GM21723 (cell line): ENCODE results near the gene ZBTB43.
"Not testable (repeated sequence)": the region's sequence is repeated elsewhere in the genome, so short reads cannot be mapped to it uniquely, and the experiment has no call there.

ENCODE experiments used
- ATAC-seq: cut with Tn5 transposase; IDR thresholded peaks from one replicate; pipeline ENCODE4 v1.9.1; 2021; ENCODE audit warnings: mild to moderate bottlenecking, moderate library complexity; ENCODE audit not compliant: unreplicated experiment

The ZBTB43 gene

DNA sequence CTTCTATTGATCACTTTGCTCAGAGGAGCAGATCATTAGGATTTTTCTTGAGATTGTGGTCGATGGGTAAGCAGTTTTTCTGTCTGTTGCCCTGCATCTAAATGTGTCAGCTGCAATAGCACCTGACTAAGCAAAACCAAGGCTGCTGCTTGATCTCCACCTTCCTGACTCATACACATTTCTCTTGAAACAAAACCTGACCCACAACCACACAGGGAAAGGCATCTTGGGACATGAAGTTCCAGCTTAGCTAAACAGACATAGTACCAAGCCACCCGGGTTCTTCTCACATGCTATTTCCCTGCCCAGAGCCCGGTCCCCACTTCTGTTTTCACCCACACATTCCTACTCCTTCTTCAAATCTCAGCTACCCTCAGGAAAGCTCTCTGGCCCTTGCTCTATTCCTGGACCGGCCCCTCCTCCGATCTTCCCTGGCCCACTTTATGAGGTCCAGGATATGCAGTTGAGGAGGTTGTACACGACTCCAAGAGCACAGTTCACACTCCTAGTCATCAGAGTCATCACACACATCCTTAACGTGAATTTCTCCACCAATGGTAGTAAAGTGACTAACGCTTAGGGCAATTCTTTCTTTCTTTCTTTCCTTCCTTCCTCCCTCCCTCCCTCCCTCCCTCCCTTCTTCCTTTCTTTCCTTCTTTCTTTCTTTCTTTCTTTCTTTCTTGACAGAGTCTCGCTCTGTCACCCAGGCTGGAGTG, 16.0 kb upstream of the ZBTB43 start:
- ATAC-seq: no peak

DNA sequence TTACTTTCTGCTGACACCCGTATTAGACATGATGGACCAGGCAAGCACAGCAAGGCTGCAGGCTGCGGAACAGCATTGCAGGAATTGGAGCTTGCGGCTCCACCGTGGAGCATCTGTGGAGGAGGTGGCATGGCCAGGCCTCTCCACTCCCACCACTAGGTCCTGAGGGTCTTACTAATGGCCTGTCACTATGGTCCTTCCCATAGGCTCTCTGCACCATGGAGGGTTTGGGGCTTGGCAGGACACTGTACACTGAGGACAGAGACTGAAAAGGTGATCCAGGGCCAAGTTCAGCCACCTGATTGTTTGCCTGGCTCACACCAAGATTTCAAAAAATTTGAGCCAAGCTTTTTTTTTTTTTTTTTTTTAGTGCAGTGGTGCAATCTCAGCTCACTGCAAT, 14.3 kb upstream of the ZBTB43 start:
- ATAC-seq: no peak

DNA sequence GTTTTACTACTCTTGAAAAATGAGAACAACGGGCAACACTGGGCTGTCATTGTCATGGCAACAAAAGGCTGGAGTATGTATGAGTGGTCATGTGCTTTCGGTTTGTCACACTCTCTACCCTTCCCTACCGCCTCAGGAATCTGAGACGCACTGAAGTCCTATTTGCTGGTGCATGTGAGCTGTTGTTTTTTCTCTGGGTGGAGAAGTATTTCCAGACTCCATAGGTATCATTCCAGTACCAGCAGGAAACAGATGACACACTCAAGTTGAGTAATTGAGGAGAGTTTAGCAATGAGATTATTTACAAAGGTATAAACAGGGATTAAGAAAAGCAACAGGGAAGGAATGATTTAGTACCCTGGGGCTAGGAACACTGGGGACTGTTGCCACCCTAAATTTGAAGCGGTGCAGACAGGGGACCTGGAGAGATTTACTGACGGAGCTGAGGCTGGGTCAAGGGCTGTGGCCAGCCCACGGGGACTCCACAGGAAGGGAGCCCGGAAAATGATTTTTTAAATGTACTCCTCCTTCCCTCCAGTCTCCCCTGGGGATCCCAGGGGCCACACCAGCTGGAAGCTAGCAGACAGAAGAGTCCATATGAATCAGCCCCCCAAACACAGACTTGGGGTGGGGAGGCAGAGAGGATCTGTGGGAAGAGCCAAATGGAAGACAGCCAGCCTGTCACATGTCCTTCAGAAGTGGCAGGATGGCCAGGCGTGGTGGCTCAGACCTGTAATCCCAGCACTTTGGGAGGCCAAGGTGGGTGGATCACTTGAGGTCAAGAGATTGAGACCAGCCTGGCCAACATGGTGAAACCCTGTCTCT, 13.2 kb upstream of the ZBTB43 start:
- no peak for ATAC-seq

DNA sequence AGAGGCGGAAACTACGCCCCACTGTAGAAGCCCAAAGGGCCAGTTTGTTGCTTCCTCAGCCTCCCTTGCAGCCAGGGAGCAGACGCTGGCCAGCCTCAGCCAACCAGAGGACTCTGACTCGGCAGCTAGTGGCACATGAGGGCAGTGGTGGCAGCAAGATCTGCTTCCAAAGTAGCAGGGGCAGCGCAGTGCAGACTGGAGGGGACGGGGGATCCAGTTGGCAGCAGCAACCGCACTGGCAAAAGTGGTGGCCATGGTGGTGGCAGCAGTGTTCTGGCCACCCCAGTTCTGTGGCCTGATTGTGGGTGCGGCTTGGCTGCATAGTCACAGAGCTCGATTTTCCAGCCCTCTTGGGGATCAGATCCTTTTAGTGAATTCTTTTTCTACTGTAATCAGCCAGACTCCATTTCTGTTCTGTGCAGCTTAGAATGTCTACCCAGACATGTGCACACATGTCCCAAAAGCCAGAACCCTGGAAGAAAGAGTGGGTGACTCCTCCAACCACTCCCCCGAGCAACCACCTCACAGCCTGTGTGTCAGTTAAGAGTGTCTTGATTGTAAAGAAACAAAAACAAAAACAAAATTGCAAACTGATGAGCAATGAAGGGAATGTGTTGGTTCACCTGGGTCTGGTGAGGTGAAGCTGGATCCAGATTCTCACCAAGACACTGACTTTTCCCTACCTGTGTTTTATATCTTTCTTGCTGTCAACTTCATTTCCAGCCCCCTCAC, 11.0 kb upstream of the ZBTB43 start:
- ATAC-seq: no peak

DNA sequence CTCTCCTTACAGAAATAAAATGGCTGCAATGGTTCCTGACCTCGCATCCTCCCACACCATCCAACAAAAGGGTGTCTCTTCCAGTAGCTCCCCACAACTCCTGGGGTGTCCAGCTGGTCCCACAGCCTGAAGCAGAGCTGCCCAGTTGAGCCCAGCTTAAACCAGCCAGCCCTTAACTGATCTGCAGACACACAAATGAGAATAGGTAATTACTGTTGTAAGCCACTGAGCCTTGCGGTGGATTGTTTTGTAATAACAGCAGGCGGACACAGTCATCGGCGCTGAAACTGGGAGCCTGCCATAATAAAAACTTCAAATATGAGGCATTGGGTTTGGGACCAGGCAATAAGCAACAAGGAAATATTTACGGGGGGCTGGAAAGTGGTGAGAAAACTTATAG, 10.4 kb upstream of the ZBTB43 start:
- ATAC-seq: no peak

DNA sequence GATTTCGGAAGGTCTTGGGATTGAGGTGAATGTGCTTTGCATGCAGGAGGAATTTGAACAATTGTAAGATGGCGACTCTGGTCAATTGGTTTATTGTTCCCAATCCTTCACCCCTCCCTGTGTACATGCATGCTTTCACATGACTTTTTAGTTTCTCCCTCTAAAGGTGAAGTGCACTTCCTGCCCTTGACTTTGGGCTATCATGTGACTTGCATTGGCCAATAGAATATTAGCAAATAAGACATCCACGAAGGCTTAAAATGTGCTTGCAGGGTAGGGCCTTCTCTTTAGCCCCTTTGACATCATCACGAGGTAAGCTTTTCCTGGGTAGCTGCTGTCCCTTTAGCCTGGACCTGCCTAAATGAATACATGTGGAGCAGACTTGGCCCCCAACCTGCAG, 8.1 kb upstream of the ZBTB43 start:
- no peak for ATAC-seq

DNA sequence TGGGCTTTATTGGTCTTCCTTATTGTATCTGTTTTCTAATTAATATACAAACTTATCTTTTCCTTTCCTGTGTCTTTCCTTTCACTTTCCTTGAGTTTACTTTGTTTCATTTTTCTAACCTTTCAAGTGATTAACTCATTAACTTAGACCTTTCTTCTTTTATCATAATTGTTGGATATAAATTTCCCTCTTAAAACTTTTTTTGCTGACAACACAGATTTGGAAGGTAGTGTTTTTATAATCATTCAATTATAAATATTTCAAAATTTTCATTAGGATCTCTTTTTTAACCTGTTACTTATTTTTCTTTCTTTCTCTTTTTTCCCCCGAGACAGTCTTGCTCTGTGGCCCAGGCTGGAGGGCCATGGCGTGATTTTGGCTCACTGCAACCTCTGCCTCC, 6.9 kb upstream of the ZBTB43 start:
- ATAC-seq: no peak

DNA sequence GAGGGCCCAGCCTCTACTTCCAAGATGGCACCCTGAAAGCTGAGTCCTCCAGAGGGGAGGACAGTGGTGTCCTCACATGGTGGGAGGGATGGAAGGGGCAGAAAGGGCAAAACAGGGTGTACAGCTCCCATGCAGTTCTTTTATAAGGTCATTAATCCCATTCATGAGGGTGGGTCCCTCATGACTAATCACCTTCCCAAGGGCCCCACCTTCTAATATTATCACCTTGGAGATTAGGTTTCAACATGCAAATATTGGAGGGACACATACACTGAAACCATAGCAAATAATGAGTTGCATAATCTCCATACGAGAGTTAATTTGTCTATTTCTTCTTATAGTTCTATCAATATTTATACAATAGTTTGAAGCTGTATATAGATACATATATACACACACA, 5.8 kb upstream of the ZBTB43 start:
- ATAC-seq: no peak

DNA sequence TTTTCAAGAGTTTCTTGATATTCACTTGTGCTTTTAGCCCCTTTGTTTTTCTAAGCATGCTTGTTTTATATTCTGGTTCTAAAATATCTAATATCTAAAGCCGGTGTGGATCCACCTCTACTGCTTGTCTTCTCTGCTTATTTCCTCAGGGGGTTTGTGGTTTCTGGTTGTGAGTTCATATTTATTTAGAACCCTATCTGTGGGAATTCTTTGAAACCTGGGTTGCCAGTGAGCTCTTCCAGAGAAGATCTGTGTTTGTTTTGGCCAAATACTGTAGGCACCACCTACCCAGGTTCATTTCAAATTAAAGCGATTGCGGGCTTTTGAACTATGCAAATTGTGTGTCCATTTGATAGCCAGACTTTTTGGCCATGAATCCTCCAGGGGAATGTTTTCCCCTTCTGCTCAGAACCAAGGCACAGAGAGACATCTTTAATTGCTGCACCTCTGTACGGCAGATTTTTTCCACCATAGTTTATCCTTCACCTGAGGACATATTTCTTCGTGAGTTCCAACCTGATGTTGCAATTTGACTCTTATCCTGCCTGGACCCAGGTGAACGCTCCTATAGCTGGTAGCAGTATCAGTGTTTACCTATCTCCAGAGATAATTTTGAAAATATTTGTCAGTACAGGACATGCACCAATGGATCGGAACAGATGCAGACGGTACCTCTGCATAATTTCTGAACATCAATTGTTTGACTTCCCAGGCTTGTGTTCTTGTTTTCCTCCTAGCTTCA, 2.4 kb upstream of the ZBTB43 start:
- ATAC-seq: no peak

DNA sequence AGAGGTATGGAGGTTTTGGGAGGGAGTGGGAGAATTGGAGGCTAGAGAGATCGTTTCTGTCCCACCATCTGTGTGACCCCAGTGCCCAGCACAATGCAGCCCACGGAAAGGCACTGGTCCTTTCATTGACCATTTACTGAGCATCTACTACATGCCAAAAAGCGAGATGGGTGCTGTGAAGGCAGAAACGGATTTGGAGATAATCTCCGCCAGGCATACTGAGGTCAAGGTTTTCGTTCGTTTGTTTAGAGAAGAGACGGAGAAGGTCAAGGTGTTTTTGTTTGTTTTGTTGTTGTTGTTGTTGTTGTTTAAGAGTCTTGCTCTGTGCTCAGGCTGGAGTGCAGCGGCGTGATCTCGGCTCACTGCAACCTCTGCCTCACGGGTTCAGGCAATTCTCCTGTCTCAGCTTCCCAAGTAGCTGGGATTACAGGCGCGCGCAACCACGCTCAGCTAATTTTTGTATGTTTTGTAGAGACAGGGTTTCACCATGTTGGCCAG, 593 bp upstream of the ZBTB43 start:
- ATAC-seq: no peak

DNA sequence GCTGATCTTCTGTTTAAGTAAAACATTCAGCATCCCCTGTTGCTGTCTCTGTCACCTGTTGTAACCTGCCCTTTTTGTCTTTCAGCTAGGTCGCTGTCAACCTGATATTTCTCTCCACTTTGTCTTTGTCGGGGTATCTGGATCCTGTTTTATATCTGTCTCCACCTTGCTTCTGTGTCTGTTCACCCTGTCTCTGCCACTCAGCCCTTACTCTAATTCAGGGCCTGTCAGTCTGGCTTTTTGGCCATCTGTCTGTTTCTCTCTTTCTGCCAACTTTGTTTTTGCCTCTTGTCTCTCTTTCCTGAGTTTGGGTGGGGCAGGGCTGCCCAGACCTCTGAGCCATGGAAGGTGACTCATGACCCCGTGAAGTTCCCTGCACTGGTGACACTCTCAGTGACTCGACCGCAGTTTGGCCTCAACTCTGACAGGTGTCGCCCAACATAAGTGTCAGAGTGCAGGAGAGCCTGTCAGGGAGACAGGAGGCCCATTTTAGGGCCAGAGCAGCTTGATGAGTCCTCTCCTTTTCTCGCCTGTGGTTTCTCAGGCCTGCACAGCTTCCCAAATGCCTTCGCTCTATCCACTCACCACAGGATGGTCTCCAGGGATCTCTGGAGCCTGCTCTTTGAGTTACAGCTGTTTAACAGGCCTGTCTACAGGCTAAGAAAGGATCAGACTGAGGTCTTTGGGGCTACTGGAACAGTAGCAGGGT, 868 bp downstream of the ZBTB43 start:
- ATAC-seq: peak; percentile 72

DNA sequence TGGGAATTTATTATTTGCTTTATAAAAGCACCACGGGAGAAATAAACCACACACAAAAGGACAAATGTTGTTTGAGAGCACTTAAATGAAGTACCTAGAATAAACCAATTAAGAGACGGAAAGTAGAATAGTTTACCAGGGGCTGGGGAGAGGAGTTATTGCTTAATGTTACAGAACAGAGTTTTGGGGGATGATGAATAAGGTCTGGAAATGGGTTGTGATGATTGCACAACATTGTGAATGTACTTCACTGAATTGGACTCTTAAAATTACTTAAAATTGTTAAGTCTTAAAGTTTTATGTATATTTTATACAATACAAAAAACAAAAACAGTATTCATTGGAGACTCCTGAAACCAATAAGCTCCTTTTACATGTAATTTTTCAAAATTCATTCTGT, 1.5 kb downstream of the ZBTB43 start:
- ATAC-seq: no peak

DNA sequence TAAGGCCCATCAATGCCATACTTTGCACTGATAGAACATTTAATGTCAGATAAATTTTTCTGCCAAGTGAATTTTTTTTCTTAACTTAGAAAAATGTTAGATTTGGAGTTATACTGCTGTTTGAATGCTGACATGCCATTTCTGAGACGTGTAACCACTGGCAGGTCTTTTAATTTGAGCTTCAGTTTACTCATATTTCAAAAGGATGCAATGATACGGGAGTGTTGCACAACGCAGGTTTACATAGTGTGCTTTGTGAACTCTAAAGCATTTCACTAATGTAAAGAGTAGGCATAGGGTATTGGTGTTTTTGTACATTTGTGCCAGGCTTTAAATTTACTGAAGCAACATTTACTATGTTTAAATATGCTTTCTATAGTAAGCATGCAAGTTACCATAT, 4.2 kb downstream of the ZBTB43 start:
- no peak for ATAC-seq

DNA sequence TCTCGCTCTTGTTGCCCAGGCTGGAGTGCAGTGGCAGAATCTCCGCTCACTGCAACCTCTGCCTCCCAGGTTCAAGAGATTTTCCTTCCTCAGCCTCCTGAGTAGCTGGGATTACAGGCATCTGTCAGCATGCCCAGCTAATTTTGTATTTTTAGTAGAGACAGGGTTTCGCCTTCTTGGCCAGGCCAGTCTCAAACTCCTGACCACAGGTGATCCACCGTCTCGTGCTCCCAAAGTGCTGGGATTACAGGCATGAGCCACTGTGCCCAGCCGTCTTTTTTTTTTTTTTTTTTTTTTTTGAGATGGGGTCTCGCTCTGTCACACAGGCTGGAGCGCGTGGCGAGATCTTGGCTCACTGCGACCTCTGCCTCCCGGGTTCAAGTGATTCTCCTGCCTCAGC, 5.4 kb downstream of the ZBTB43 start:
- not testable (repeated sequence) for ATAC-seq

DNA sequence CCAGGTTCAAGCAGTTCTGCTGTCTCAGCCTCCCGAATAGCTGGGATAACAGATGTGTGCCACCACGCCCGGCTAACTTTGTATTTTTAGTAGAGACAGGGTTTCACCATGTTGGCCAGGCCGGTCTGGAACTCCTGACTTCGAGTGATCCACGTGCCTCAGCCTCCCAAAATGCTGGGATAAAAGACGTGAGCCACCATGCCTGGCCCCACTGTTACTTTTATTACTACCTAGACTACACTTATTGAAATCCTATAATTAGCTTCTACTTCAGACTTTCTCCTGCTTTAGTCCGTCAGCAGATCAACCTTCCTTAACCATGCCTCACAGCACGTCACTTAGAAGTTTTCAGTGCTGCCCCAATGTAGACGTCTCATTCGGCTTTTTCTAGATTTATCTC, 8.2 kb downstream of the ZBTB43 start:
- ATAC-seq: no peak

DNA sequence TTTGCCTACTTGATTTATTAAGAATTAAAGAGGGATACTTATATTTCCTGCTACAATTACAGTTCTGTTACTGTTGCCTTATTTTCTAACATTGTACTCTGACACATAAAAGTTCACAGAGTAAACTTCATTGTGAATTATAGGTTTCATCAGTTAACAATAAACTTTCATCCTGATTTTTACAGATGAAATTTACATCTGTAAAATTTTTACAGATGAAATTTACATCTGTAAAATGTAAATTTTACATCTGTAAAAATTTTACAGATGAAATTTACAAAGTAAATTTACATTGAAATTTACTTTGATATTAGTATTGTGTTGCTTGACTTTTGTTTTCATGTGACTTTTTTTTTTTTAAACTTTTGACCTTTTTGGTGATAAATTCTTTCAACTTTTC, 9.3 kb downstream of the ZBTB43 start:
- no peak for ATAC-seq

DNA sequence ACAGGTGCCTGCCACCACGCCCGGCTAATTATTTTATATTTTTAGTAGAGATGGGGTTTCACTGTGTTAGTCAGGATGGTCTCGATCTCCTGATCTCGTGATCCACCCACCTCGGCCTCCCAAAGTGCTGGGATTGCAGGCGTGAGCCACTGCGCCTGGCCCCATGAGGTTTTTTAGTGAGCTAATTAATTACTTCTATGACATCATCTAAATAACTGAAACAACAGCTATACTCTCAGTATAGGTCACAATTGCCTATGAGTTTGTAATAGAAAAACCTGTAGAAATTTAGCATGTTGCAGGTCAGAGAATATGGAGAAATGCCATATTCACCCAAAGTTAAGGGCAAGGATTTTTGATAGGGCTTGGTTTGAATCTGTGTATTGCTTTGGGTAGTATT, 12.8 kb downstream of the ZBTB43 start:
- ATAC-seq: not testable (repeated sequence)

DNA sequence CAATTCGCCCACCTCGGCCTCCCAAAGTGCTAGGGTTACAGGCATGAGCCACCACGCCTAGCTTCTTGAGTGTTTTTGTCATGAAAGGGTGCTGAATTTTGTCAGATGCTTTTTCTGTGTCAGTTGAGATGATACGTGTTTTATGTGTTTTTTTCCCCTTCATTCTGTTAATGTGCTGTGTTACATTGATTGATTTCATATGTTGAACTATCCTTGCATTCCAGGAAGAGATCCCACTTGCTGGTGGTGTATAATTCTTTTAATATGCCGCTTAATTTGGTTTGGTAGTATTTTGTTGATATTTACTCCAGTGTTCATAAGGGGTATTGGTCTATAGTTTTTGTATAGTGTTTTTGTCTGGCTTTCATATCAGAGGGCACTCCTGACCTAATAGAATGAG, 13.6 kb downstream of the ZBTB43 start:
- no peak for ATAC-seq

DNA sequence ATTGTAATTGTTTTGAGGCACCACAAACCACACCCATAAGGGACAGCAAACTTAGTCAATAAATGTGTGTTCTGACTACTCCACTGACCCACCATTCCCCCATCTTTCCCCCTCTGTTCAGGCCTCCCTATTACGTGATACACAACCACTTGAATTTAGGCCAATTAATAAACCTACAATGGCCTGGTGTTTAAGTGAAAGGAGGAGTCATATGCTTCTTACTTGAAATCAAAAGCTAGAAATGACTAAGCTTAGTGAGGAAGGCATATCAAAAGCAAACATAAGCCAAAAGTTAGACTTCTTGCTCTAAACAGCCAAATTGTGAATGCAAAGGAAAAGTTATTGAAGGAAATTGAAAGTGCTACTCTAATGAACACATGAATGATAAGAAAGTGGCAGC, 14.6 kb downstream of the ZBTB43 start:
- ATAC-seq: no peak

DNA sequence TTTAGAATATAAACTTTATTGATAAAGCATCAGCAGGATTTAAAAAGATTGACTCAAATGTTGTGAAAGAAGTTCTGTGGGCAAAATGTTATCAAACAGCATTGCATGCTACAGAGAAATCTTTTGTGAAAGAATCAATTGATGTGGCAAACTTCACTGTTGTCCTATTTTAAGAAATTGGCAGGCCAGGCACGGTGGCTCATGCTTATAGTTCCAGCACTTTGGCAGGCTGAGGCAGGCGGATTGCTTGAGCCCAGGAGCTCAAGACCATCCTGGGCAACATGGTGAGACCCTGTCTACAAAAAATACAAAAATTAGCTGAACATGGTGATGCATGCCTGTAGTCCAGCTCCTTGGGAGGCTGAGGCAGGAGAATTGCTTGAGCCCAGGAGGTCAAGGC, 17.4 kb downstream of the ZBTB43 start:
- ATAC-seq: no peak
